Spinal cord (tissue), 10 donors: Measurements from ENCODE around the gene ERFL. TPM values are rescaled to one million over a fixed set of nuclear protein-coding genes. Genes with fewer than 3 reads are reported as not detected.
"Not testable (repeated sequence)": the region's sequence is repeated elsewhere in the genome, so short reads cannot be mapped to it uniquely, and the experiment has no call there.

Source experiments
- DNase-seq, 6 donors: peaks; one replicate each; pipeline versions ENCODE4 v3.0.0 to v3.0.0-alpha.2; 2013 to 2015; ENCODE audit warnings: low spot score in 6 of 6, low read depth in 4 of 6
- H3K27ac ChIP-seq: one replicate; pipeline ENCODE4 v1.5.1; 2013; ENCODE audit warnings: low read depth, low read length, control low read depth
- H3K27me3 ChIP-seq: one replicate; pipeline ENCODE4 v1.6.1; 2013; ENCODE audit warnings: low read length; ENCODE audit not compliant: control insufficient read depth, insufficient read depth
- H3K36me3 ChIP-seq: one replicate; pipeline ENCODE4 v1.6.1; 2013; ENCODE audit warnings: low read length; ENCODE audit not compliant: control insufficient read depth, insufficient read depth
- H3K4me1 ChIP-seq: one replicate; pipeline ENCODE4 v1.6.1; 2013; ENCODE audit warnings: low read length; ENCODE audit not compliant: control insufficient read depth, insufficient read depth
- H3K4me3 ChIP-seq: one replicate; pipeline ENCODE4 v1.5.1; 2013; ENCODE audit warnings: low read depth, low read length, control low read depth
- H3K9me3 ChIP-seq: one replicate; pipeline ENCODE4 v1.6.1; 2013; ENCODE audit warnings: low read length; ENCODE audit not compliant: control insufficient read depth, insufficient read depth
- WGBS: methylation state at CpG from one replicate; pipeline ENCODE4 v1.1.5; 2013; ENCODE audit warnings: missing lambda C conversion rate; ENCODE audit not compliant: insufficient coverage; 5-methylcytosine and 5-hydroxymethylcytosine counted together
- polyA plus RNA-seq, 2 donors: library from polyadenylated mRNA; unstranded; fragments of 120-200 nt; gene quantifications; one replicate each; pipeline ENCODE4 v1.2.1, GENCODE V29; 2013; ENCODE audit not compliant: insufficient read length in 2 of 2
- total RNA-seq, 2 donors: library from RNA; depleted of rRNA in 1 of 2; stranded (reverse); fragments of 120-200 nt in 1 of 2; fragments of >200 nt in 1 of 2; gene quantifications; one replicate each; pipeline versions ENCODE4 v1.2.3 to v1.2.4, GENCODE V29; 2013 to 2014
- donor health status: healthy.

Gene ERFL
- total and polyA plus RNA-seq, 4 donors = 0.11 to 1.3 (median 0.78) TPM; not detected in 1

GRCh38 chr19:41945135-41945766 is 17.0 kb upstream of the ERFL start:
- Histone ChIP-seq H3K27ac (no peak overlapping the region), H3K36me3 (no peaks in the 10 kb centered on the region), H3K27me3 (peaks cover 9% of the 10 kb centered on the region), H3K9me3 (no peaks in the 10 kb centered on the region), H3K4me3 (no peak overlapping the region), H3K4me1 (peaks cover 9% of the 10 kb centered on the region)
- WGBS = 92% methylated on average over 8 of the region's 8 CpGs
- DNase-seq = no peak

GRCh38 chr19:41944336-41944735 is 16.1 kb upstream of the ERFL start:
- Histone ChIP-seq H3K27me3 (peaks cover 14% of the 10 kb centered on the region), H3K36me3 (no peaks in the 10 kb centered on the region), H3K4me1 (peaks cover 14% of the 10 kb centered on the region), H3K27ac (no peak overlapping the region), H3K4me3 (no peak overlapping the region), H3K9me3 (no peaks in the 10 kb centered on the region)
- no peak for DNase-seq
- WGBS = 58% methylated on average over 2 of the region's 2 CpGs

GRCh38 chr19:41941410-41942202 is 13.4 kb upstream of the ERFL start:
- no peak for DNase-seq
- H3K36me3 ChIP-seq = no peaks in the 10 kb centered on the region
- H3K9me3 ChIP-seq = no peaks in the 10 kb centered on the region
- 89% methylated on average over 3 of the region's 9 CpGs for WGBS
- no peak overlapping the region for H3K4me3 ChIP-seq
- peaks cover 20% of the 10 kb centered on the region for H3K4me1 ChIP-seq
- H3K27ac ChIP-seq = no peak overlapping the region
- peaks cover 30% of the 10 kb centered on the region for H3K27me3 ChIP-seq

- DNase-seq = no peak
These were observed 12.6 kb upstream of the ERFL start for GRCh38 chr19:41940731-41941409.

GRCh38 chr19:41939861-41940730 is 11.8 kb upstream of the ERFL start:
- Histone ChIP-seq H3K36me3 (no peaks in the 10 kb centered on the region), H3K9me3 (no peaks in the 10 kb centered on the region), H3K4me1 (peaks cover 23% of the 10 kb centered on the region), H3K27ac (no peak overlapping the region), H3K27me3 (peaks cover 44% of the 10 kb centered on the region), H3K4me3 (peak overlapping the region; percentile 48)
- under 1% methylated on average over 82 of the region's 83 CpGs for WGBS
- peak in 2 of 6 donors; percentile 53 for DNase-seq

More at GRCh38 chr19:41940731-41941409, 12.6 kb upstream of the ERFL start:
- Histone ChIP-seq H3K4me1 (peaks cover 20% of the 10 kb centered on the region), H3K36me3 (no peaks in the 10 kb centered on the region), H3K9me3 (no peaks in the 10 kb centered on the region), H3K27me3 (peaks cover 37% of the 10 kb centered on the region), H3K4me3 (peak overlapping the region; percentile 48), H3K27ac (no peak overlapping the region)
- 7% methylated on average over 52 of the region's 53 CpGs for WGBS

GRCh38 chr19:41939209-41939608 is 11.0 kb upstream of the ERFL start:
- not testable (repeated sequence) for H3K27ac ChIP-seq, DNase-seq, H3K4me3 ChIP-seq, H3K9me3 ChIP-seq, H3K36me3 ChIP-seq
- peaks cover 23% of the 10 kb centered on the region for H3K4me1 ChIP-seq
- peaks cover 52% of the 10 kb centered on the region for H3K27me3 ChIP-seq

GRCh38 chr19:41937525-41938468 is 9.5 kb upstream of the ERFL start:
- peak in 1 of 6 donors; percentile 66 for DNase-seq
- Histone ChIP-seq H3K27ac (no peak overlapping the region), H3K36me3 (no peaks in the 10 kb centered on the region), H3K9me3 (no peaks in the 10 kb centered on the region), H3K4me1 (peaks cover 23% of the 10 kb centered on the region), H3K27me3 (peaks cover 64% of the 10 kb centered on the region), H3K4me3 (no peak overlapping the region)
- WGBS = 24% methylated on average over 18 of the region's 22 CpGs

- Histone ChIP-seq H3K4me1 (peaks cover 29% of the 10 kb centered on the region), H3K9me3 (no peaks in the 10 kb centered on the region), H3K27me3 (peaks cover 72% of the 10 kb centered on the region), H3K4me3 (no peak overlapping the region), H3K36me3 (no peaks in the 10 kb centered on the region), H3K27ac (no peak overlapping the region)
- WGBS = 43% methylated on average over 15 of the region's 15 CpGs
- DNase-seq = no peak
These were observed 8.7 kb upstream of the ERFL start for GRCh38 chr19:41936961-41937360.
